Osteoblast (primary cell): Measurements from ENCODE around the gene ELOVL5. TPM values are rescaled to one million over a fixed set of nuclear protein-coding genes. Genes with fewer than 3 reads are reported as not detected.

Experiments used
- DNase-seq: peaks from one replicate; pipeline ENCODE4 v3.0.0; 2011; ENCODE audit warnings: low spot score, mixed read lengths; ENCODE audit not compliant: insufficient read length; ENCODE audit errors: missing footprints
- H2AFZ ChIP-seq: 2 replicates; pipeline ENCODE4 v1.6.0; 2011; ENCODE audit warnings: mild to moderate bottlenecking, low read length
- H3K27ac ChIP-seq: 2 replicates; pipeline ENCODE4 v1.5.1; 2011; ENCODE audit warnings: mild to moderate bottlenecking, low read depth, low read length, moderate library complexity
- H3K27me3 ChIP-seq: 2 replicates; pipeline ENCODE4 v1.6.0; 2012; ENCODE audit warnings: mild to moderate bottlenecking, control low read depth, inconsistent platforms, low read length, moderate library complexity; ENCODE audit not compliant: insufficient read depth
- H3K36me3 ChIP-seq: 2 replicates; pipeline ENCODE4 v1.5.1; 2011; ENCODE audit warnings: mild to moderate bottlenecking, low read length, control low read depth, moderate library complexity; ENCODE audit not compliant: insufficient read depth
- H3K4me1 ChIP-seq: 2 replicates; pipeline ENCODE4 v1.5.1; 2011; ENCODE audit warnings: mild to moderate bottlenecking, low read length, control low read depth, moderate library complexity; ENCODE audit not compliant: insufficient read depth
- H3K4me2 ChIP-seq: 2 replicates; pipeline ENCODE4 v1.6.0; 2011; ENCODE audit warnings: mild to moderate bottlenecking, low read length; ENCODE audit not compliant: insufficient read depth
- H3K4me3 ChIP-seq: fragments of 200-600 bp; sonication (generic); 3 replicates; pipeline ENCODE4 v1.5.1; 2012; ENCODE audit warnings: mild to moderate bottlenecking, low read length, inconsistent platforms; ENCODE audit not compliant: insufficient read depth
- H3K79me2 ChIP-seq: 2 replicates; pipeline ENCODE4 v1.6.0; 2012; ENCODE audit warnings: mild to moderate bottlenecking, low read length, control low read depth, inconsistent platforms; ENCODE audit not compliant: insufficient read depth
- H3K9me3 ChIP-seq: 2 replicates; pipeline ENCODE4 v1.5.1; 2011; ENCODE audit warnings: low read depth, low read length, control low read depth
- H4K20me1 ChIP-seq: 2 replicates; pipeline ENCODE4 v1.6.0; 2012; ENCODE audit warnings: mild to moderate bottlenecking, low read length, control low read depth; ENCODE audit not compliant: insufficient read depth
- CTCF ChIP-seq: IDR thresholded peaks from 2 replicates; pipeline ENCODE4 v1.5.1; 2011; ENCODE audit warnings: mild to moderate bottlenecking, low read depth, low read length, moderate library complexity; ENCODE audit errors: extremely low read depth
- small RNA-seq: library from RNA; depleted of rRNA; stranded (forward); fragments of <200 nt; gene quantifications from one replicate; pipeline ENCODE3, GENCODE V24; 2012
- total RNA-seq: library from RNA; depleted of rRNA; stranded (reverse); fragments of >200 nt; gene quantifications from 2 replicates; pipeline ENCODE4 v1.2.3, GENCODE V29; 2012

ELOVL5 gene
- total RNA-seq, 1 donor = 75.3 TPM

GRCh38 chr6:53230775-53231467 lies 117.8 kb downstream of the ELOVL5 start:
- no peaks in the 10 kb centered on the region for H3K9me3 ChIP-seq
- no peaks in the 10 kb centered on the region for H3K27me3 ChIP-seq
- H3K4me3 ChIP-seq = no peak overlapping the region
- DNase-seq = no peak
- no peaks in the 10 kb centered on the region for H3K36me3 ChIP-seq
- no peak for TF ChIP-seq CTCF
- H3K27ac ChIP-seq = no peak overlapping the region
- H3K4me2 ChIP-seq = no peak overlapping the region
- H2AFZ ChIP-seq = no peak overlapping the region
- H3K79me2 ChIP-seq = no peaks in the 10 kb centered on the region
- H3K4me1 ChIP-seq = no peaks in the 10 kb centered on the region
- no peaks in the 10 kb centered on the region for H4K20me1 ChIP-seq

- TF ChIP-seq CTCF = no peak
- Histone ChIP-seq H4K20me1 (no peaks in the 10 kb centered on the region), H3K4me3 (no peak overlapping the region), H3K79me2 (no peaks in the 10 kb centered on the region), H3K9me3 (no peaks in the 10 kb centered on the region), H3K36me3 (no peaks in the 10 kb centered on the region), H3K27me3 (no peaks in the 10 kb centered on the region), H3K27ac (no peak overlapping the region), H3K4me2 (no peak overlapping the region), H2AFZ (no peak overlapping the region), H3K4me1 (no peaks in the 10 kb centered on the region)
- no peak for DNase-seq
Measured at GRCh38 chr6:53227847-53228246, 120.9 kb downstream of the ELOVL5 start.

GRCh38 chr6:53220605-53221004 lies 128.1 kb downstream of the ELOVL5 start:
- H3K27ac ChIP-seq = no peak overlapping the region
- H2AFZ ChIP-seq = no peak overlapping the region

More at GRCh38 chr6:53220605-53221004, 128.1 kb downstream of the ELOVL5 start:
- no peaks in the 10 kb centered on the region for H3K27me3 ChIP-seq
- peak; percentile 10 for DNase-seq
- no peak overlapping the region for H3K4me3 ChIP-seq
- no peaks in the 10 kb centered on the region for H3K36me3 ChIP-seq
- no peaks in the 10 kb centered on the region for H3K79me2 ChIP-seq
- no peak for TF ChIP-seq CTCF
- no peaks in the 10 kb centered on the region for H3K4me1 ChIP-seq
- no peaks in the 10 kb centered on the region for H3K9me3 ChIP-seq
- no peak overlapping the region for H3K4me2 ChIP-seq
- H4K20me1 ChIP-seq = no peaks in the 10 kb centered on the region

Small RNA genes within 50 kb of the gene (small RNA-seq; reads per million reads assigned to genes)
- gene MIR5685 (not detected), gene RNU1-136P (0.52 reads per million)

Other genes with a start within 250 kb of the ELOVL5 start
- not detected in 2 replicates for gene GCM1, start 200.1 kb downstream of the ELOVL5 start, total RNA-seq
- gene GCLC, start 196.2 kb upstream of the ELOVL5 start, total RNA-seq = 26.8 and 38.6 TPM in 2 replicates